T-cell (primary cell): ENCODE data around the gene KLHL35. TPM values are rescaled to one million over a fixed set of nuclear protein-coding genes. Genes with fewer than 3 reads are reported as not detected.

Experiments used
- ATAC-seq, 4 experiments: fragments of 200-7000 bp in 3 of 4; fragments of 150-1000 bp in 1 of 4; cut with Tn5 transposase; replicated peaks in 1 of 4; 1 replicate in 3 of 4; 2 replicates in 1 of 4; pipeline ENCODE4 v1.10.0; 2021; ENCODE audit warnings: moderate library complexity in 3 of 4, mild to moderate bottlenecking in 2 of 4, moderate number of reproducible peaks in 1 of 4
- CTCF ChIA-PET, 2 donors: fragments of 300-600 bp; sonication (Branson Sonifier 250); formaldehyde crosslinking; loops; one replicate each; lab custom pipeline; 2022; ENCODE audit warnings: antibody characterized with exemption in 2 of 2; lab: Charles Lee
- POLR2A ChIA-PET, 2 donors: fragments of 300-600 bp; sonication (Branson Sonifier 250); formaldehyde crosslinking; loops; one replicate each; lab custom pipeline; 2022; ENCODE audit warnings: antibody characterized with exemption in 2 of 2; lab: Charles Lee
- DNase-seq, 35 experiments: peaks; one replicate each; pipeline versions ENCODE4 v3.0.0 to v3.0.0-alpha.2; 2013 to 2023
- H3K27ac ChIP-seq: one replicate; pipeline ENCODE4 v1.5.1; 2013; ENCODE audit warnings: low read length
- H3K27me3 ChIP-seq, 2 experiments: replicated peaks in 1 of 2; 1 replicate in 1 of 2; 2 replicates in 1 of 2; pipeline versions ENCODE4 v1.6.1 to v1.7.0; 2013; ENCODE audit warnings: low read length in 1 of 2, mixed read lengths in 1 of 2; ENCODE audit not compliant: control insufficient read depth in 2 of 2, insufficient read depth in 2 of 2; ENCODE audit errors: extremely low read depth in 1 of 2
- H3K36me3 ChIP-seq, 2 donors: 1 replicate in 1 of 2; 2 replicates in 1 of 2; pipeline versions ENCODE4 v1.6.1 to v1.7.0; 2013; ENCODE audit warnings: low read length in 1 of 2; ENCODE audit not compliant: control insufficient read depth in 2 of 2, insufficient read depth in 1 of 2; ENCODE audit errors: extremely low read depth in 1 of 2
- H3K4me1 ChIP-seq, 2 experiments: 1 replicate in 1 of 2; 2 replicates in 1 of 2; pipeline versions ENCODE4 v1.6.1 to v1.7.0; 2013; ENCODE audit warnings: low read length in 2 of 2, mixed read lengths in 1 of 2; ENCODE audit not compliant: insufficient read depth in 2 of 2, control insufficient read depth in 1 of 2; ENCODE audit errors: extremely low read depth in 1 of 2
- H3K4me3 ChIP-seq, 2 donors: 1 replicate in 1 of 2; 2 replicates in 1 of 2; pipeline versions ENCODE4 v1.5.1 to v1.7.0; 2013; ENCODE audit warnings: mild to moderate bottlenecking in 2 of 2, low read length in 1 of 2, moderate library complexity in 1 of 2; ENCODE audit not compliant: control insufficient read depth in 1 of 2; ENCODE audit errors: extremely low read depth in 1 of 2
- H3K9me3 ChIP-seq: 2 replicates; pipeline ENCODE4 v1.7.0; 2013
- H3K27ac Mint-ChIP-seq, 2 donors: one replicate each; pipeline ENCODE4 v1.8.0; 2020 to 2021; ENCODE audit warnings: mild to moderate bottlenecking in 2 of 2, mixed read lengths in 2 of 2
- H3K27me3 Mint-ChIP-seq, 2 donors: one replicate each; pipeline ENCODE4 v1.8.0; 2021 to 2022; ENCODE audit warnings: mixed read lengths in 2 of 2
- H3K36me3 Mint-ChIP-seq: one replicate; pipeline ENCODE4 v1.8.0; 2021; ENCODE audit warnings: mixed read lengths
- H3K4me1 Mint-ChIP-seq, 3 donors: one replicate each; pipeline ENCODE4 v1.8.0; 2020 to 2022; ENCODE audit warnings: mixed read lengths in 3 of 3, mild to moderate bottlenecking in 1 of 3
- H3K4me3 Mint-ChIP-seq, 3 donors: one replicate each; pipeline ENCODE4 v1.8.0; 2020 to 2022; ENCODE audit warnings: mild to moderate bottlenecking in 3 of 3, mixed read lengths in 3 of 3, moderate library complexity in 3 of 3
- H3K9me3 Mint-ChIP-seq, 3 donors: one replicate each; pipeline ENCODE4 v1.8.0; 2020 to 2022; ENCODE audit warnings: mixed read lengths in 3 of 3
- WGBS: methylation state at CpG from one replicate; pipeline ENCODE4 v1.1.5; 2013; ENCODE audit warnings: missing lambda C conversion rate; ENCODE audit not compliant: insufficient coverage; 5-methylcytosine and 5-hydroxymethylcytosine counted together
- total RNA-seq, 35 experiments: library from RNA in 6 of 35; stranded (reverse) in 6 of 35; fragments of 120-200 nt in 1 of 35; gene quantifications; one replicate each; pipeline versions ENCODE4 v1.2.1 to v1.2.4 and lab custom pipeline; 2013 to 2026

Gene KLHL35
- total RNA-seq, 5 donors from 2014 or later (not counting 1 experiment from before 2014, with no cell fraction given) = 0.33 to 2.9 (median 1.5) TPM

DNA sequence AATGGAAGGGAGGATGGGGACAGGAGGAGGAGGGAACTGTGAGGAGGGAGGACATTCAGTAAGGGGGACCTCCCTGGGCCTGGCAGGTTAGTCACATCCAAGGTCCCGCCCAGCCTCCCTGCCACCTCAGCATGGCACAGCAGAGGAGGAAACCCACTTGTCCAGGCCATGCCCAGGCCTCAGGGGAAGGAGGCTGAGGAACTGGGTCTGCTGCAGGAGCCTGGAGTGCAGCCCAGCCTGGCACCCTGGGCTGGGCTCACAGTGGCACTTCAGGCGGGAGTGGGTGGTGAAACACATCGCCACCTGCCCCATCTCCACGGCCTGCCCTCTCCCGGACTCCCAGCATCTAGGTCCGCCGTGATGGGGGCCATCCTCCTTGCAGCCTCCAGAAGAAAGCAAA is 17.2 kb upstream of the KLHL35 start:
- no peaks in the 10 kb centered on the region for H3K4me1 Mint-ChIP-seq
- Histone ChIP-seq H3K4me1 (peaks cover 0 to 3% of the 10 kb centered on the region in 2 experiments), H3K9me3 (no peaks in the 10 kb centered on the region), H3K27me3 (peaks cover 0 to 4% of the 10 kb centered on the region in 2 experiments), H3K27ac (no peak overlapping the region), H3K4me3 (no peak overlapping the region), H3K36me3 (peaks cover 0 to 6% of the 10 kb centered on the region in 2 donors)
- DNase-seq = no peak
- H3K4me3 Mint-ChIP-seq = no peak overlapping the region
- peaks cover 4% of the 10 kb centered on the region for H3K36me3 Mint-ChIP-seq
- H3K9me3 Mint-ChIP-seq = no peaks in the 10 kb centered on the region
- POLR2A ChIA-PET = no interaction called here
- CTCF ChIA-PET = no interaction called here
- no peak overlapping the region for H3K27ac Mint-ChIP-seq
- H3K27me3 Mint-ChIP-seq = no peaks in the 10 kb centered on the region
- ATAC-seq = no peak
- 96% methylated on average over 7 of the region's 7 CpGs for WGBS

DNA sequence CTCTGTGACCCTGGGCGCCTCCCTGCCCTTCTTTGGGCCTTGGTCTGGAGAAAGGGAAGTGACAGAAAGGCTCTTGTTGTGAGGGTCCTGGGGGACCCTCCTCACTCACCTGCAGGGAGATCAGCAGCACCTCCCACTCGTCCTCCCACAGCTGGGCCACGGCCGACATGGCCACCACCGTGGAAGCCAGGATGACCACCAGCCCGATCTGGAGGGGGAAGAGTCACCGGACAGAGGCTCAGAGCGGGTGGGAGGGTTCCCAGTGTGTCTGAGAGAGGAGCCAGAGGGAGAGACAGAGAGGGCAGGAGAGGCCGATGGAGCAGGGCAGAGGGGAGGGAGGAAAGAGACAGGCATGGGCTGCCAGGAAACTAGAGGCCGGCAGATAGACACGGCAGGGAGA is 16.8 kb upstream of the KLHL35 start:
- Mint-ChIP-seq H3K36me3 (peaks cover 4% of the 10 kb centered on the region), H3K27me3 (no peaks in the 10 kb centered on the region), H3K4me1 (no peaks in the 10 kb centered on the region), H3K4me3 (no peak overlapping the region), H3K9me3 (no peaks in the 10 kb centered on the region), H3K27ac (no peak overlapping the region)
- Histone ChIP-seq H3K27ac (no peak overlapping the region), H3K36me3 (peaks cover 0 to 6% of the 10 kb centered on the region in 2 donors), H3K4me3 (no peak overlapping the region), H3K4me1 (peaks cover 0 to 3% of the 10 kb centered on the region in 2 experiments), H3K27me3 (peaks cover 0 to 4% of the 10 kb centered on the region in 2 experiments), H3K9me3 (no peaks in the 10 kb centered on the region)
- CTCF ChIA-PET = no interaction called here
- DNase-seq = no peak
- no peak for ATAC-seq
- WGBS = 88% methylated on average over 10 of the region's 11 CpGs
- POLR2A ChIA-PET = no interaction called here

DNA sequence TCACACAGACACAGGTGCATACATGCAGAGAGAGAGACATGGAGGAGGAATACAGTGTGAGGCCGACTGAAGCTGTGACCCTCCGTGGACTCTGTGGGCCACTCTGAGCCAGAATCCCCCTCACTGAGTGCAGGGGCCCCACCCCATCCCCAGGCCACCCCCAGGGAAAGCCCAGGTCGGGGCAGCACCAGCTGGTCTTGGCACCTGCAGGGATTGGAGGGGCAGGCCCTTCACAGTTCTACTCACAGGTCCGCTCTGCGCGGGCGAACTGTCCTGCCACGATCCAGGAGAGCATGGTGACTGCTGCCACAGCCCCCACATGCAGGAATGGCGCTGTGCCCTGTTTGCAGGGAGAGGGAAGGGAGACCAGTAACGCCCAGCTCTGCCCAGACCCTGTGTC is 16.3 kb upstream of the KLHL35 start:
- CTCF ChIA-PET = no interaction called here
- WGBS = 58% methylated on average over 8 of the region's 10 CpGs
- no peaks in the 10 kb centered on the region for H3K4me1 Mint-ChIP-seq

GRCh38 chr11:75447415-75447814 is 14.4 kb upstream of the KLHL35 start:
- H3K4me3 Mint-ChIP-seq = no peak overlapping the region
- CTCF ChIA-PET = interaction anchor here (4.2 to 4.4 kb wide), 2 partner anchors 84 to 85 kb away, joined by 42 to 64 read pairs; no protein-coding TSS in a partner anchor
- H3K4me3 ChIP-seq = no peak overlapping the region
- peaks cover 0 to 4% of the 10 kb centered on the region in 2 donors for H3K36me3 ChIP-seq
- H3K27ac ChIP-seq = no peak overlapping the region
- H3K9me3 Mint-ChIP-seq = no peaks in the 10 kb centered on the region
- no peaks in the 10 kb centered on the region for H3K27me3 Mint-ChIP-seq
- peaks cover 3% of the 10 kb centered on the region for H3K36me3 Mint-ChIP-seq
- no CpG with 5 or more reads among the region's 5 CpGs for WGBS
- H3K9me3 ChIP-seq = no peaks in the 10 kb centered on the region
- H3K27me3 ChIP-seq = peaks cover 0 to 5% of the 10 kb centered on the region in 2 experiments
- H3K27ac Mint-ChIP-seq = no peak overlapping the region
- DNase-seq (no peak), ATAC-seq (no peak)
- H3K4me1 ChIP-seq = peaks cover 0 to 3% of the 10 kb centered on the region in 2 experiments
- H3K4me1 Mint-ChIP-seq = no peaks in the 10 kb centered on the region
- POLR2A ChIA-PET = no interaction called here

More for the DNA sequence above, 16.3 kb upstream of the KLHL35 start:
- Histone ChIP-seq H3K4me3 (no peak overlapping the region), H3K9me3 (no peaks in the 10 kb centered on the region), H3K27me3 (peaks cover 0 to 8% of the 10 kb centered on the region in 2 experiments), H3K27ac (no peak overlapping the region), H3K36me3 (peaks cover 0 to 6% of the 10 kb centered on the region in 2 donors), H3K4me1 (peaks cover 0 to 3% of the 10 kb centered on the region in 2 experiments)
- Mint-ChIP-seq H3K27me3 (no peaks in the 10 kb centered on the region), H3K27ac (no peak overlapping the region), H3K4me3 (no peak overlapping the region), H3K9me3 (no peaks in the 10 kb centered on the region), H3K36me3 (peaks cover 4% of the 10 kb centered on the region)
- ATAC-seq (no peak), DNase-seq (no peak)
- POLR2A ChIA-PET = no interaction called here

DNA sequence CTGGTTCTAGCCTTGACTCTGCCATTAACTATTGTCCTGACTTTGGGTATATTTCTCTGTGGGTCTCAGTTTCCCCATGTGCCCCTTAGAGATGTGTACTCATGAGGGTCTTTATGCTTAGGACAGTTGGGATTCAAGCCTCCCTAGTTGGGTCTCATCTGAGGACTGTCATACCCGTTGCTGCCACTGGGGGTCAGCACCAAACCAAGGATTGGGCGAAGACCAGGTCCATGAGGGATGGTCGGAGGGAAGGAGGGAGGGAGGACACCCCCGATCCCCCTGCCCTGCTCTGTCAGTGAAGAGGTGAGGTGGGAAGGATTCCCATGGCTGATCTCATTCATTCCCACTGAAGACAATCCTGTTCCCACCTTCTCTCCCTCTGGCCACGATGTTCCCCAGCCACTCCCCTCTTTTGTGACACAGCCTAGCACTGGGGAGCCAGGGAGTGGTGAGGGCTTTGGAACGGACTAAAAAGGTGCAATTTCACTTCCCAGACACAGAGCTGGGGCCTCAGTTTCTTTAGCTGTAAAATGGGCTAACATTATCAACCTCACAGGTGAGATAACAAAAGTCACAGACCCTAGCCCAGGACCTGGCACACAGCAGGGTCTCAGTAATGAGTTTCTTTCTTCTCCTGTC is 12.4 kb upstream of the KLHL35 start:
- peak overlapping the region in 1 of 2 donors; percentile 59 for H3K27ac Mint-ChIP-seq
- no peaks in the 10 kb centered on the region for H3K4me1 Mint-ChIP-seq
- H3K9me3 Mint-ChIP-seq = no peaks in the 10 kb centered on the region

DNA sequence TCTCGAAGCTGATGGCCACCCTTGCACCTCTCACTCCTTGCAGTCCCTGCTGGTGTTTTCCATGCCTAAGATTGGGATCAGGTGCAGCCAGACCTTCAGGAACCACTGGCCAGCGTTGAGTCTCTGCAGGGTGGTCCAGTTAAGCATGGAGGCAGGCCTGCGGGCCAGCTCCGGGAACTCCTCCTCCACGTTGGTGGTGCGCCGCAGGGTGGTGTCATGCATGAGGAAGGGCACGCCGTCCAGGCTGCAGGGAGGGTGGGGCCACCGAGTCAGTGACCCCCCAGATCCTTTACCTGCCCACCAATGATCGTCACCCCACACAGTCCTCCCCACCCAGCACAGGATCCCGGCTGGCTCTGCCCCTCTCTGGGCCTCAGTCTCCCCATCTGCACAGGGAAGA is 10.0 kb upstream of the KLHL35 start:
- 89% methylated on average over 2 of the region's 12 CpGs for WGBS
- no peaks in the 10 kb centered on the region for H3K4me1 Mint-ChIP-seq
- no peaks in the 10 kb centered on the region for H3K9me3 Mint-ChIP-seq
- peaks cover 9% of the 10 kb centered on the region for H3K36me3 Mint-ChIP-seq
- no peaks in the 10 kb centered on the region for H3K36me3 ChIP-seq
- CTCF ChIA-PET = interaction anchor here (4.2 to 4.4 kb wide), 2 partner anchors 89 kb away, joined by 42 to 64 read pairs; no protein-coding TSS in a partner anchor
- H3K4me1 ChIP-seq = peaks cover 0 to 3% of the 10 kb centered on the region in 2 experiments
- no peak overlapping the region for H3K27ac Mint-ChIP-seq
- H3K27me3 ChIP-seq = peaks cover 0 to 6% of the 10 kb centered on the region in 2 experiments
- H3K27ac ChIP-seq = no peak overlapping the region
- no peak overlapping the region for H3K4me3 Mint-ChIP-seq
- H3K4me3 ChIP-seq = no peak overlapping the region
- H3K9me3 ChIP-seq = no peaks in the 10 kb centered on the region
- POLR2A ChIA-PET = no interaction called here
- ATAC-seq (no peak), DNase-seq (no peak)
- no peaks in the 10 kb centered on the region for H3K27me3 Mint-ChIP-seq

More for the DNA sequence above, 12.4 kb upstream of the KLHL35 start:
- 29% methylated on average over 3 of the region's 6 CpGs for WGBS
- Histone ChIP-seq H3K36me3 (no peaks in the 10 kb centered on the region), H3K9me3 (no peaks in the 10 kb centered on the region), H3K4me1 (peaks cover 0 to 3% of the 10 kb centered on the region in 2 experiments), H3K27me3 (peaks cover 0 to 6% of the 10 kb centered on the region in 2 experiments), H3K27ac (no peak overlapping the region), H3K4me3 (no peak overlapping the region)
- POLR2A ChIA-PET = interaction anchor here in 1 of 2 donors (0.6 kb wide), 1 partner anchor 80 kb away, joined by 6 read pairs; the partner anchor contains the start of gene GDPD5
- ATAC-seq (peak; percentile 73 to 87 (median 82)), DNase-seq (peak; percentile 29 to 82 (median 62))
- no peaks in the 10 kb centered on the region for H3K36me3 Mint-ChIP-seq
- CTCF ChIA-PET = interaction anchor here (0.9 to 4.4 kb wide), 6 partner anchors 10 to 101 kb away, joined by 3 to 64 read pairs (median 6); partner anchors contain the start of gene GDPD5 (in 2 of the 2)
- no peak overlapping the region for H3K4me3 Mint-ChIP-seq
- no peaks in the 10 kb centered on the region for H3K27me3 Mint-ChIP-seq
